Ascending aorta (tissue), 2 donors: ENCODE measurements around the gene PCLO. TPM values are rescaled to one million over a fixed set of nuclear protein-coding genes. Genes with fewer than 3 reads are reported as not detected.

Source experiments
- DNase-seq, 2 donors: peaks; one replicate each; pipeline ENCODE4 v3.0.0-alpha.2; 2019; ENCODE audit warnings: low spot score in 2 of 2
- H3K27ac ChIP-seq, 2 donors: fragments of 200-600 bp; sonication (generic); one replicate each; pipeline ENCODE4 v1.5.1; 2016 to 2017; ENCODE audit warnings: mild to moderate bottlenecking in 1 of 2
- H3K27me3 ChIP-seq: fragments of 200-600 bp; sonication (generic); one replicate; pipeline ENCODE4 v1.5.1; 2017
- H3K36me3 ChIP-seq, 2 donors: fragments of 200-600 bp; sonication (generic); one replicate each; pipeline ENCODE4 v1.5.1; 2016
- H3K4me1 ChIP-seq, 2 donors: fragments of 200-600 bp; sonication (generic); one replicate each; pipeline ENCODE4 v1.5.1; 2016 to 2017; ENCODE audit warnings: mild to moderate bottlenecking in 1 of 2
- H3K4me3 ChIP-seq, 2 donors: fragments of 200-600 bp; sonication (generic); one replicate each; pipeline ENCODE4 v1.5.1; 2016 to 2017; ENCODE audit warnings: mild to moderate bottlenecking in 1 of 2
- H3K9me3 ChIP-seq, 2 donors: fragments of 200-600 bp; sonication (generic); one replicate each; pipeline ENCODE4 v1.5.1; 2016
- CTCF ChIP-seq, 3 experiments: fragments of 200-600 bp in 2 of 3; fragments of 450-650 bp in 1 of 3; sonication (generic) in 2 of 3; IDR thresholded peaks; one replicate each; pipeline ENCODE4 v1.5.1; 2016 to 2019; ENCODE audit warnings: antibody characterized with exemption in 3 of 3, mild to moderate bottlenecking in 1 of 3, moderate library complexity in 1 of 3
- intact Hi-C: fragments of 100-400 bp; cut with DNase I; formaldehyde crosslinking; loops from one replicate; pipeline ENCODE4 v1.15.1; 2023
- total RNA-seq: library from RNA; depleted of rRNA; stranded (reverse); fragments of >200 nt; gene quantifications from one replicate; pipeline ENCODE4 v1.1.0, GENCODE V29; 2016

Gene PCLO
- total RNA-seq, 1 donor from 2014 or later, result 0.11 TPM

DNA sequence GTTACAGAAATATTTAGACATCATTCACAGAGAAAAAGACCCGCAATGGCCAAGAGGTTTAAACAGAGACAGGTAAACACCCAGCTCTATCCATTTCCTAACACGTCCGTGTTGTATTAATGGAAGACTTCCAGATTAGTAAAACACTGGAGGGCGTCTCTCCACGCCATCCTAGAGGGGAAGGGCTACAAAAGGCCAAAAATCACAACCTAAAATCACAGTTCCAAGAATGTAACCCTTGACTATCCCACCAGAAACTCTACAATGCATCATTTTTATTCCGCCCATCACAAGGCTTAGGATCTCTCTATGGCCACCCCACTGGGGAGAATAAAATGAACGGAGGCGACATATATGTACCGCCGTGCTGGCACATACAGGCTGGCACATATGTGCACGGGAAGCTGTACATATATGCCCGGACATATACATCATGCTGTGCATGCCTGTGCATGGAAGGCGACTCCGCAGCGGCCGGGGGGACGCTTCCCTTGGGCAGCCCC is 734 bp downstream of the PCLO start:
- DNase-seq, result no peak
- Histone ChIP-seq H3K27ac (no peak overlapping the region), H3K9me3 (no peaks in the 10 kb centered on the region), H3K36me3 (no peaks in the 10 kb centered on the region), H3K4me1 (peaks cover 0 to 3% of the 10 kb centered on the region in 2 donors), H3K4me3 (peak overlapping the region; percentile 67 to 71), H3K27me3 (no peaks in the 10 kb centered on the region)
- intact Hi-C loops, result no loop called here
- TF ChIP-seq CTCF (IDR thresholded peaks at IDR 0.05), result no peak

DNA sequence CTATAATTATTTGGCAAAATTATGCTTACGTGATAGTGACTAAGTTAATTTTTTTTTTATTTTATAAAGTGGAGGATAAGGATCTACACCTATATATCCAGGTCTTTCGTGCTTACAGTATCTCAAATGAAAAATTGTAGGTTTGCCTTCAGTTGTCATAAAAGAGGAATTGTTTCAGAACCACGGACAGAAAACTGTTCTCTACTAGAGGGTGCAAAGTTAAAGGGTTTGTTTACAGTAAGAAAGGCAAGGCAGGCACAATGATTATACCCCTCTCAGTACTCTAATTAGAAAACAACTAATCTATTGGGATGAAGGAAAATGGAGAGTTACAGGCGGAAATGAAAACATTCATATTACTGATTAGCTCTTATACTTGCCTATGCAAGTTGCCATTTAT is 1.5 kb downstream of the PCLO start:
- no peak overlapping the region for H3K4me3 ChIP-seq
- H3K27me3 ChIP-seq, result no peaks in the 10 kb centered on the region
- H3K9me3 ChIP-seq, result no peaks in the 10 kb centered on the region
- no peak for DNase-seq
- no peak for TF ChIP-seq CTCF (IDR thresholded peaks at IDR 0.05)
- H3K36me3 ChIP-seq, result no peaks in the 10 kb centered on the region
- peaks cover 0 to 3% of the 10 kb centered on the region in 2 donors for H3K4me1 ChIP-seq
- intact Hi-C loops, result no loop called here
- H3K27ac ChIP-seq, result no peak overlapping the region

DNA sequence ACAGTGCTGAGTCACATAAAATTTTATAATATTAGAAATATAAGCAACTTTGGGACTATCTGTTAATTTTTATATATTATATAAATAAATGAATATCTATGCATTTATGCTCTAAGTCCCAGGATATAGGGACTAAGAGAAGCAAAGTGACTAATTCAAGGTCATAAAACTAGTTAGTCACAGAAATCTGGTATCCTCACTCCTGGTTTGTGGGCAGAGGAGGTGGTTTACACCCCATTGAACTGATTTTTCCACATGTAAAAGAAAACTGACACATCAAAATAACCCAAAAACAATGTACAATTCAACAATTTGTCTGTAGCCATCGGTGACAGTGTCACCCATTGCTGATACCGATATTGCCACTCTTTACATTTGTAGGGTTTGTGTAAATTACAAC is 3.0 kb downstream of the PCLO start:
- Histone ChIP-seq H3K4me1 (peaks cover 0 to 3% of the 10 kb centered on the region in 2 donors), H3K27me3 (no peaks in the 10 kb centered on the region), H3K9me3 (no peaks in the 10 kb centered on the region), H3K36me3 (no peaks in the 10 kb centered on the region), H3K4me3 (no peak overlapping the region), H3K27ac (no peak overlapping the region)
- intact Hi-C loops, result no loop called here
- TF ChIP-seq CTCF (IDR thresholded peaks at IDR 0.05), result no peak
- no peak for DNase-seq

- intact Hi-C loops, result no loop called here
- no peaks in the 10 kb centered on the region for H3K9me3 ChIP-seq
- H3K36me3 ChIP-seq, result no peaks in the 10 kb centered on the region
- H3K27me3 ChIP-seq, result no peaks in the 10 kb centered on the region
- no peak overlapping the region for H3K27ac ChIP-seq
- TF ChIP-seq CTCF (IDR thresholded peaks at IDR 0.05), result no peak
- H3K4me3 ChIP-seq, result no peak overlapping the region
- H3K4me1 ChIP-seq, result no peaks in the 10 kb centered on the region
- no peak for DNase-seq
Observed at GRCh38 chr7:83156006-83156405, 6.7 kb downstream of the PCLO start.

DNA sequence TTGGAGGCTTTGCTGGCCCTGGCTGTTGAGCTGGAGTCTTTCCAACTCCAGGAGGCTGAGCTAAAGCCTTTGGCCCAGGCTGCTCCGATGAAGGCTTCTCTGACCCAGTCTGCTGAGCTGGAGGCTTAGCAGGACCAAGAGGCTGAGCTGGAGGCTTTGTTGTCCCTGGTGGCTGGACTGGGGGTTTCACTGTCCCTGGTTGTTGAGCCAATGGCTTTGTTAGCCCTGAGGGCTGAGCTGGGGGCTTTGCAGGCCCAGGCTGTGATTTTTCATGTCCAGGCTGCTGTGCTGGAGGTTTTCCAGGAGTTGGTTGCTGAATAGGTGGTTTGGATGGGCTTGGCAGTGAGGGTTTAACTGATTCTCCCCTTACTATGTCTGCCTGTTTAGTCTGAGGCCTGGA is 7.3 kb downstream of the PCLO start:
- no peak for TF ChIP-seq CTCF (IDR thresholded peaks at IDR 0.05)
- DNase-seq, result no peak
- no peaks in the 10 kb centered on the region for H3K27me3 ChIP-seq
- H3K9me3 ChIP-seq, result no peaks in the 10 kb centered on the region
- no peaks in the 10 kb centered on the region for H3K36me3 ChIP-seq
- no peak overlapping the region for H3K4me3 ChIP-seq
- no peak overlapping the region for H3K27ac ChIP-seq
- intact Hi-C loops, result no loop called here
- H3K4me1 ChIP-seq, result no peaks in the 10 kb centered on the region

GRCh38 chr7:83153419-83153818 is 9.3 kb downstream of the PCLO start:
- no peaks in the 10 kb centered on the region for H3K9me3 ChIP-seq
- intact Hi-C loops, result no loop called here
- H3K27ac ChIP-seq, result no peak overlapping the region
- H3K36me3 ChIP-seq, result no peaks in the 10 kb centered on the region
- H3K4me3 ChIP-seq, result no peak overlapping the region
- no peaks in the 10 kb centered on the region for H3K27me3 ChIP-seq
- no peak for DNase-seq
- no peak for TF ChIP-seq CTCF (IDR thresholded peaks at IDR 0.05)
- no peaks in the 10 kb centered on the region for H3K4me1 ChIP-seq
